ENCODE measurements around the gene SMIM1.

Gene SMIM1

GRCh38 chr1:3727825-3728776 lies 44.4 kb upstream of the SMIM1 start:
- TF ChIP-seq CTCF (IDR thresholded peaks at IDR 0.05; ENCODE audit: borderline replicate concordance, control extremely low read depth, extremely low read depth, insufficient read depth, missing control alignments): no peak
- in situ Hi-C loops (cut with MboI; ENCODE audit: low sequenced_read_pairs, unreplicated experiment): no loop called here
- DNase-seq (ENCODE audit: low spot score): no peak

GRCh38 chr1:3729594-3730542 lies 42.7 kb upstream of the SMIM1 start:
- TF ChIP-seq CTCF (IDR thresholded peaks at IDR 0.05; ENCODE audit: borderline replicate concordance, control extremely low read depth, extremely low read depth, insufficient read depth, missing control alignments): no peak
- in situ Hi-C loops (cut with MboI; ENCODE audit: low sequenced_read_pairs, unreplicated experiment): no loop called here
- DNase-seq (ENCODE audit: low spot score): no peak

GRCh38 chr1:3730543-3731247 lies 41.9 kb upstream of the SMIM1 start:
- no peak for TF ChIP-seq CTCF (IDR thresholded peaks at IDR 0.05; ENCODE audit: borderline replicate concordance, control extremely low read depth, extremely low read depth, insufficient read depth, missing control alignments)
- no peak for DNase-seq (ENCODE audit: low spot score)
- in situ Hi-C loops (cut with MboI; ENCODE audit: low sequenced_read_pairs, unreplicated experiment): no loop called here

GRCh38 chr1:3731583-3732433 lies 40.7 kb upstream of the SMIM1 start:
- in situ Hi-C loops (cut with MboI; ENCODE audit: low sequenced_read_pairs, unreplicated experiment): no loop called here
- DNase-seq (ENCODE audit: low spot score): no peak
- no peak for TF ChIP-seq CTCF (IDR thresholded peaks at IDR 0.05; ENCODE audit: borderline replicate concordance, control extremely low read depth, extremely low read depth, insufficient read depth, missing control alignments)

- DNase-seq (ENCODE audit: low spot score): no peak
- in situ Hi-C loops (cut with MboI; ENCODE audit: low sequenced_read_pairs, unreplicated experiment): no loop called here
- no peak for TF ChIP-seq CTCF (IDR thresholded peaks at IDR 0.05; ENCODE audit: borderline replicate concordance, control extremely low read depth, extremely low read depth, insufficient read depth, missing control alignments)
These were observed 40.0 kb upstream of the SMIM1 start for GRCh38 chr1:3732434-3733093.
